TTC549 (cell line): ENCODE measurements around the gene PIEZO1.

ENCODE experiments used
- FAIRE-seq: peaks from 2 replicates; lab custom pipeline; 2012; peaks lifted over from hg19 to GRCh38; lab: Jason Lieb, UNC

Gene PIEZO1

DNA sequence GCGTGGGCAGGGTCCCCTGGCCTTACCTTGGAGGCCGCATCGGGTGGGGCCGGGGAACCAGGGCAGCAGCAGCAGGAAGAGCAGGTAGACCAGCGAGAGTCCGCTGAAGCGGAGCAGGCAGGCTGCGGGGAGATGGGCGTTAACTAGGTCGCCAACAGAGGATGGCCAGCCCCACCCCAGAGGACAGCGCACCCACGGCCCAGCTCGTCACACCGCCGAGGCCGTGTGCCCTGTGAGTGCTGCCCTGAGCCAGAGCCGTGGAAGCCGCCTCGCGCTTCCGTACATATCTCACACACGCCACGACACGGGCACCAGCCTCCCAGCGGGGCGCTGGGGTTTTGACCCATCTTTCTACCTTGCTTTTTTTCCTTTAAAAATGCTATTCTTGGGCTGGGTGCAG is 35.7 kb downstream of the PIEZO1 start:
- FAIRE-seq = no peak

DNA sequence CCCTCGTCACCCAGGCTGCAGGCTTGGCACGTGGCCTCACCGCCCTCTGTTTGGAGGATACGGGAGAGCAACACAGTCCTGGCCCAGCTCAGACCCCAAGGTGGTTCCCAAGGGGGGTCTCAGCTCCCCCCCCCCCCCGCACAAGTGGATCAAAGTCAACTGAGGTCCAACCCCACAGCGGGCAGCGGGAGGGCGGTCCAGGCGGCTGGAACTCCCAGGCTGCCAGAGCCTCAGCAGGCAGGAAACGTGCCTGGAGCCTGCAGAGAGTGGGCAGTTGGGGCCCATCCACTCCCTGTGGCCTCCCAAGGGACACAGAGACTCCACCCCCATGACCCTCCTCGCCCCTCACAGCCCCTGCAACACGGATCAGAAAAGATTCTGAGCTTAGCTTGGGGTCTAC is 36.7 kb downstream of the PIEZO1 start:
- no peak for FAIRE-seq

DNA sequence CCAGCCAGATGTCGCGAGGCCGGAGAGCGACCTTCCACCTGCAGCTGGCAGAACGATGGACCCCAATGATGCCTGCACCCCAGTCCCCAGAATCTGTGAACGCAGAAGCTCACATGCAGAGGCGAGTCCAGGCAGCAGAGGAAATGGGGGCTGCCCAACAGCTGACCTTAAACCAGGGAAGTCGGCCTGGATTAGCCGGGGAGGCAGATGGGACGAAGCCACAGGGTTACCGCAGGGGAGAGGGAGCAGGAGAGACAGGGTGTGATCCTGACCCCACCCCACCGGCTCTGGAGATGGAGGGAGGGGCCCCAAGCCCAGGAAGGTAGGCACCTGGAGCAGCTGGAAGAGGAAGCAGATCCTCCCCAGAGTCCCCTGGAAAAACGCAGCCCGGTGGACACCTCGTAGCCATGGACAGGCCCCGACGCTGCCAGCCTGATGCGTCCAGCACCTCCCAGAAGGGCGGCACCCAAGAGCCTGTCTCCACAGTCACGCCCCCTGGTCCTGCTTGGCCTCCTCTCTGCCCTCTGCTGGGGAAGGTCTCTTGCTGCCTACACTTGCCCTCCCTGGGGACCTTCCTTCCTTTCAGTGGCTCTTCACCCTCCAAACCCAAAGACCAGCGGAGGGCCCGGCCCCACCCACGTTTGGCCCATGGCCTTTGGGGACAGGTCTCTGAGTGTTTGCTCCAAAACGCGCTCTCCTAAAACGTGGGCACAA is 37.3 kb downstream of the PIEZO1 start:
- FAIRE-seq = no peak

DNA sequence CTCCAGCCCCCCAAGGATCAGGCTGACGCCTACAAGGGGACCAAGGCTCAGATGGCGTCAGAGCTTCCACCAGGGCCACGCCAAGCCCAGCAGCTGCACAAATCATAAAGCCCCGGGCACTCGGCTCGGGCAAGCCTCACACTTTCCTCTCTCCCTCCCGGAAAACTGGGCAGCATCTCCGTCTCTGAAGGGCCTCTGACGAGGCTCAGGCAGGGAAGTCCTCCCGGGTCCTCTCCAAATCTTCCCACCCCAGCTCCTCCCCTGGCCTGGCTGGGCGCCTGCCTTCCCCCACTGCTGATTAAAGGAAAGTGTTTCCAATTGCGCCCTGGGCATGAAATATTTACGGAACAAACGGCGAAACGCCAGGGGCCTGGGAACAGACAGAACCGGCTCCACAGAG is 38.5 kb downstream of the PIEZO1 start:
- no peak for FAIRE-seq

- no peak for FAIRE-seq
Observed at GRCh38 chr16:88744577-88745521, 40.2 kb downstream of the PIEZO1 start.

DNA sequence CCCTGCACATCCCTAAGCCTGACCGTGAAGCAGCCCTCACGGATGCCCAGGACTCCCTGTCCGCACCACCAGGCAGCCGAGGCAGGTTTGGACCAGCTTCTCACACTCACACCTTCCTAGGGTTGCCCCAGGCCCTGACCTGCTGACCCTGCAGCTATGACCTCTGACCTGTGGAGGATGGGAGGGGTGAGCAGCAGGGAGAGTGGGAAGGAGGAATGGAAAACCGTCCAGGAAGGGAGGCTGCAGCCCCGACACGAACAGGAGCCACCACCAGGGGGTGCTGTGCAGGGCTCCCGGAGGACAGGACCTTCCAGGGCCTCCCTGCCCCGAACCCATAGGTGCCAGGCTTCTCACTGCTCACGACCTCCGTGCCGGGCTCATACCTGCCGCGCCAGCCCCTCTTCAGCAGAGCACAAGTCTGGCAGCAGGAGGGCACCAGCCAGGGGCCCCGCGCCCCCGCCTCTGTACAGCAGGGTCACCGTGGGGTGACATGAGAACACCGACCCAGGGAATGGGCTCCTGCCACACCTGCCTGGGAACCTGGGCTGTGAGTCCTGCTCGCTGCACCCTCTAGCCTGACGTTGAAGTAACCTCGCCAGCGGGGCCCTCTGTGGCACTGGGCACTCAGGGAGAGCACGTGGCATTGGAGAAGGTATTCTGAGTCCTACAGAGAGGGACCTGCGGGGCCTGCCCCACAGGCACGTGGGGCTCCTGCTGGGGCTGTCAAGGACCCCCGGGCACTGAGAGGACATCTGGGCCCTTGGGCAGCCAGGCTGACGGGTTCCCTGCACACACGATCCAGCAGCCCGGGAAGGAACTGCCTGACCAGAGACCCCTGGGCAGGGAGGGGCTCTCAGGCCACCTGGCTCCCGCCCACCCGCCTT is 41.1 kb downstream of the PIEZO1 start:
- no peak for FAIRE-seq

GRCh38 chr16:88742896-88743605 is 42.0 kb downstream of the PIEZO1 start:
- no peak for FAIRE-seq

DNA sequence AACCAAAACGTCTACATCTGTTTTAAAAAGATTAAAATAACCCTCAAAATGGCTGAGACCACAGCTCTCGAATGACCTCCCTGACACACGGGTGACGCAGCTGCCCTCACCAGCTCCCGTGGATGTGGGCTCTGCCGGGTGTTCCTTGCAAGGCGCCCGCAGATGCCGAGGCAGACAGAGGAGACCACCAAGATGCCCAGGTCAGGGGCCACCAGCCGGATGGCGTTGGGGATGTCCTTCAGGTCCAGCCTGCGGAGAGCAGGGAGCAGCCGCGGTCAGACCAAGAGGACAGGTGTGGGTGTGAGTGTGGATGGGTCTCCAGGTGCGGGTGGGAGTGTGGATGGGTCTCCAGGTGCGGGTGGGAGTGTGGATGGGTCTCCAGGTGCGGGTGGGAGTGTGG is 43.7 kb downstream of the PIEZO1 start:
- FAIRE-seq = no peak

GRCh38 chr16:88740727-88741055 is 44.3 kb downstream of the PIEZO1 start:
- FAIRE-seq = no peak

- no peak for FAIRE-seq
Observed at GRCh38 chr16:88739977-88740726, 44.9 kb downstream of the PIEZO1 start.

DNA sequence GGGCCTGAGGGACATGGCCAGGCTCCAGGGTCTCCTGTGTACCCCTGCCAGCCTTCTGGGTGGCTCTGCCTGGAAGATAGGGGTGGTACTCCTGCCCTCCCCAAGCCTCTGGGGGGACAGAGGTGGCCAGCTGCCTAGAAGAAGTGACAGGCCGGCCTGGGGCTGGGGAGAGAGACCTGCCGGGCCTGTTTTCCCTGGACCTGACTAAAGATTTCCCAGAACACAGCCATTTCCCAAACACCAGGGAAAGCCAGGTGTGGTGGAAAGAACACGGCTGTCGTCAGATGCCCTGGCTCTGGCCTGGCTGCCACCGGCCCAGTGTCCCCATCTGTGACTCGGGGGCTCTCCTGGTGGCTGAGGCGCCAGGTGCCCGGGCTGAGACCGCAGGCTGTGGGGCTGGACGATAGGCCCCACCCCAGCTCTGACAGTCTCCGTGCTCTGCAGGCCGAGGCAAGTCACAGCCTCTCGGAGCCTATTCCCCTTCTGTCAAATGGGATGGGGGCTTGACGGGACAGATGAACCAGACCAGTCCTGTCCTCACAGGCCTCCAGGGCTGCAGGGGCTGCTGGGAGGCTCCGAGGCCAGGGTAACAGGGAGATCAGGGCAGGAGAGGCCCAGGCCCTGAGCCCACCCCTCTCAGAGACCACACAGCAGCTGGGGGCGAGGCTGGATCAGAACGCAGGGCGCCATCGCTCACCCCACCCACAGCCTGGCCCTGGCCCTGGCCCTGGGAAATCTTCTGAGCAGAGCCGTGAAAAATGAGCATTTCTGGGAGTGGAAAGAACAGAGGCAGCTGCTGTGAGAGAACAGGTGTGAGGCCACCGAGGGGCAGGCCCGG is 45.7 kb downstream of the PIEZO1 start:
- FAIRE-seq = no peak

GRCh38 chr16:88738151-88739084 is 46.6 kb downstream of the PIEZO1 start:
- FAIRE-seq = no peak

GRCh38 chr16:88737298-88738150 is 47.5 kb downstream of the PIEZO1 start:
- no peak for FAIRE-seq

DNA sequence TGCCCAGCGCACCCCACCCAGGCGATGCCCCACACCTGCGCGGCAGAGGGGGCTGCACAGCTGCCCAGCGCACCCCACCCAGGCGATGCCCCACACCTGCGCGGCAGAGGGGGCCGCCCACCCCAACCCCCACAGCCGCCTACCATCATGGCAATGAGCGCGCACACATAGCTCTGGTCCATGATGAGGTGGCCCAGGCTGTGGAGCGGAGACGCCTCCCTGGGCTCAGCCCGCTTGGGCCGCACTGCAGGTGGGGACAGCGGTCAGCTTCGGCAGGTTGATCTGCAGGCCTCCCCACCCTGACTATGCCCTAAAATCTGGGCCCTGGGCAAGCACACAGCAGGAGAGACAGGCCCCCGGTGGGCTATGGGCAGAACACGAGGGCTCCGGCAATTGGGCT is 48.5 kb downstream of the PIEZO1 start:
- no peak for FAIRE-seq

GRCh38 chr16:88736088-88736487 is 48.9 kb downstream of the PIEZO1 start:
- FAIRE-seq = no peak

DNA sequence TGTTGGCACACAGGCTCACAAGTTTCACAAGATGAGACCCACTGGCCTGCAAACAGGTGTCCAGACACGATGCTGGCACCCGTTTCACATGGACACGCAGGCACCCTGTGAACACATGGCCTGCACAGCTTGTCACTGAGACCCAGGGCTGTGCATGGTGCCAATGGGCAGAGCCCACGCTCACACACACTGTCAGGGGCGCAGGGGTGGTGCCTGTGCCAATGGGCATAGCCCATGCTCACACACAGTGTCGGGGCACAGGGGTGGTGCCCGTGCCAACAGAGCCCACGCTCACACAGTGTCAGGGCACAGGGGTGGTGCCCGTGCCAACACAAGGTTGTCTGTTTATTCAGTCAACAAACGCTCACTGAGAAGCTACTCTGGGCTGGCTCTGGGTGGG is 49.4 kb downstream of the PIEZO1 start:
- no peak for FAIRE-seq

GRCh38 chr16:88735121-88735520 is 49.9 kb downstream of the PIEZO1 start:
- no peak for FAIRE-seq

DNA sequence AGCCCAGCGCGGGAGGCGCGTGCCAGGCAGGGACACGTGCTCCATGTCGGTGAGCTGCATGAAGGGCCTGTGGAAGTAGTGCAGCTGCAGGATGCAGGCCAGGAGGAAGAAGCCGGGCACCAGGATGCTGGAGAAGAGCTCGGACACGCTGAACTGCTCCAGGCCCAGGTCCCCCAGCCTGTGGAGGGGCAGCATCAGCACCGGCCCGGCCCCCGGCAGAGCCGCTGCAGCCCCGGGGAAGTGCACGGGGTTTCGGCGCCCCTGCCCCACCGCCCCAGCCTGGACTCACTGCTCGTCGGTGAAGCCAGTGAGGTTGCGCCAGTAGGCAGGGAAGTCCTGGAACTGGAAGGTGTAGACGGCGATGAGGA is 50.7 kb downstream of the PIEZO1 start:
- no peak for FAIRE-seq
